ENCODE measurements around the gene NRCAM.

The NRCAM gene

DNA sequence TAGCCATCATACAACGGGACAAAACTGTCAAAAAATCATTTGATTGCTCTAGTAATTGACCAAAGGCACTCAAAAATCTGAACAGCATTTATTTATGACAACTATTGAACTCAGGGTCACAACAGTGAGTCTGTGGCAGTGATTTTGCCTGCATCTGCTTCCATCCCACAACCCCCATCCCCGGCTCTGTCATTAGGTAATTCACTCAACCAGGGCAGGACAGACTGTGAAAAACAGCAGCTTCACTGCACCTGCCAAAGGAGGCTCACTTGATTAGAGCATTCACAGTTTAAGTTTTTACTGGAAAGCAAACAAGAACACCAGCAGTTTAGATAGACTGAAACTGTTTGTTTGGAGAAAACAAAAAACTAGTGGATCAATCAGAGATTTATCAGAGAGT is 22.2 kb downstream of the NRCAM start:
- Histone ChIP-seq H2BK5ac (ENCODE audit: low read length) (no peak overlapping the region), H3K4me3 (ENCODE audit: low read length) (no peak overlapping the region), H3K27me3 (ENCODE audit: insufficient read depth, low read length, poor library complexity) (no peaks in the 10 kb centered on the region), H2BK120ac (ENCODE audit: low read depth, low read length) (no peak overlapping the region), H4K8ac (ENCODE audit: low read depth, low read length) (no peak overlapping the region), H3K18ac (ENCODE audit: low read length) (no peak overlapping the region), H3K56ac (ENCODE audit: low read length) (no peak overlapping the region), H4K5ac (ENCODE audit: low read length) (no peak overlapping the region), H2BK15ac (replicated peaks; ENCODE audit: low read depth) (no peak overlapping the region), H3K23ac (ENCODE audit: low read length) (no peak overlapping the region), H3K9ac (ENCODE audit: low read length) (no peak overlapping the region), H3K4ac (ENCODE audit: low read depth, low read length) (no peak overlapping the region), H3K36me3 (ENCODE audit: control insufficient read depth, insufficient read depth, low read length) (no peaks in the 10 kb centered on the region), H3K4me1 (ENCODE audit: control insufficient read depth, low read depth, low read length) (no peaks in the 10 kb centered on the region), H3K27ac (ENCODE audit: low read depth, low read length) (no peak overlapping the region), H3K4me2 (ENCODE audit: low read length) (no peak overlapping the region), H2AK5ac (ENCODE audit: low read length) (no peak overlapping the region), H3K79me1 (ENCODE audit: low read length) (no peaks in the 10 kb centered on the region), H3K79me2 (ENCODE audit: control insufficient read depth, insufficient read depth, low read length) (no peaks in the 10 kb centered on the region)
- DNase-seq, result no peak
- WGBS (ENCODE audit: extremely low coverage, insufficient coverage, low lambda C conversion rate), result no CpG with 5 or more reads among the region's 2 CpGs

DNA sequence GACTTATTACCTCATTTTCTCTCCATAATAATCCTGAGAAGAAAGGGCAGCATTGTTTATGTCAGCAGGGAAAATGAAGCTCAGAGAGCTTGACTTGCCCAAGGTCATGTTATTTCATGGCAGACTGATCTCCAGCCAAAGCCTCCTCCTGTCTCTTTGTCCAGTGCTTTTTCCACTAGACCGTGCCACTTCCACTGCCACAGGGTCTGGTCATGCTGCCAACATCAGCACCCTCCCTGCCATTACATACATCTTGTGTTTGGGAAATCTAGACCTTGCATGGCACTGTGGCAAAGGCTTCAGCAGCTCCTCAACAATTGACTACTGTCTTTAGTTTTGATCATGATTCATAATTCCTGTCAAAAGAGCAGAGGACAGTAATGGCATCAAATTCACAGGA is 25.1 kb downstream of the NRCAM start:
- no peak overlapping the region for H3K9ac ChIP-seq (ENCODE audit: low read length)
- H2AK5ac ChIP-seq (ENCODE audit: low read length), result no peak overlapping the region
- DNase-seq, result no peak
- H3K56ac ChIP-seq (ENCODE audit: low read length), result no peak overlapping the region
- no peak overlapping the region for H2BK120ac ChIP-seq (ENCODE audit: low read depth, low read length)
- no peak overlapping the region for H3K4ac ChIP-seq (ENCODE audit: low read depth, low read length)
- no peak overlapping the region for H3K23ac ChIP-seq (ENCODE audit: low read length)
- no peaks in the 10 kb centered on the region for H3K79me2 ChIP-seq (ENCODE audit: control insufficient read depth, insufficient read depth, low read length)
- no peak overlapping the region for H2BK5ac ChIP-seq (ENCODE audit: low read length)
- H3K18ac ChIP-seq (ENCODE audit: low read length), result no peak overlapping the region
- H3K4me1 ChIP-seq (ENCODE audit: control insufficient read depth, low read depth, low read length), result no peaks in the 10 kb centered on the region
- H4K5ac ChIP-seq (ENCODE audit: low read length), result no peak overlapping the region
- no peak overlapping the region for H2BK15ac ChIP-seq (replicated peaks; ENCODE audit: low read depth)
- no peak overlapping the region for H3K4me3 ChIP-seq (ENCODE audit: low read length)
- no peak overlapping the region for H4K8ac ChIP-seq (ENCODE audit: low read depth, low read length)
- H3K27ac ChIP-seq (ENCODE audit: low read depth, low read length), result no peak overlapping the region
- H3K4me2 ChIP-seq (ENCODE audit: low read length), result no peak overlapping the region
- H3K36me3 ChIP-seq (ENCODE audit: control insufficient read depth, insufficient read depth, low read length), result no peaks in the 10 kb centered on the region
- H3K79me1 ChIP-seq (ENCODE audit: low read length), result no peaks in the 10 kb centered on the region
- WGBS (ENCODE audit: extremely low coverage, insufficient coverage, low lambda C conversion rate), result no CpG with 5 or more reads among the region's 1 CpG
- no peaks in the 10 kb centered on the region for H3K27me3 ChIP-seq (ENCODE audit: insufficient read depth, low read length, poor library complexity)

DNA sequence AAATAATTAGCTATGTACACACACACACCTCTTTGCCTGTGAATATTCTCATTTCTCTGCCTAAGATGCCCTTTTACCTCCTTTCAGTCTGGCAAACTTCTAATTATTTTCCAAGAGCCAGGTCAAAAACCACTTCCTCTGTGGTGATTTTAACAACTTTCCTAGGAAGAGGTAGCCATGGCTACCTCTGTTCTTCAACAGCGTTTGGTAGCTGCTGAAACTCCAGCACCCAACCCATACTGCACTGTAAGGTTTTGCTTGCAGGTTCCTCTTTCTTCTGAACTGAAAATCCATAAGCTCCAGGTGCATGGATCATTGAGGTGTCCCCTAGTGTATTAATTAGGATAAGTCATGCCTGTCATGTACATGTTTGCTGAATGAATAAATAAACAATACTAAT is 25.6 kb downstream of the NRCAM start:
- DNase-seq, result no peak
- WGBS (ENCODE audit: extremely low coverage, insufficient coverage, low lambda C conversion rate), result no CpG with 5 or more reads among the region's 1 CpG
- H2BK15ac ChIP-seq (replicated peaks; ENCODE audit: low read depth), result no peak overlapping the region
- H4K8ac ChIP-seq (ENCODE audit: low read depth, low read length), result no peak overlapping the region
- H3K27ac ChIP-seq (ENCODE audit: low read depth, low read length), result no peak overlapping the region
- no peaks in the 10 kb centered on the region for H3K27me3 ChIP-seq (ENCODE audit: insufficient read depth, low read length, poor library complexity)
- H3K4me1 ChIP-seq (ENCODE audit: control insufficient read depth, low read depth, low read length), result no peaks in the 10 kb centered on the region
- H3K36me3 ChIP-seq (ENCODE audit: control insufficient read depth, insufficient read depth, low read length), result no peaks in the 10 kb centered on the region
- no peak overlapping the region for H2AK5ac ChIP-seq (ENCODE audit: low read length)
- H3K23ac ChIP-seq (ENCODE audit: low read length), result no peak overlapping the region
- H3K18ac ChIP-seq (ENCODE audit: low read length), result no peak overlapping the region
- no peak overlapping the region for H4K5ac ChIP-seq (ENCODE audit: low read length)
- H3K4me3 ChIP-seq (ENCODE audit: low read length), result no peak overlapping the region
- no peak overlapping the region for H3K9ac ChIP-seq (ENCODE audit: low read length)
- H3K56ac ChIP-seq (ENCODE audit: low read length), result no peak overlapping the region
- no peak overlapping the region for H3K4ac ChIP-seq (ENCODE audit: low read depth, low read length)
- no peak overlapping the region for H2BK5ac ChIP-seq (ENCODE audit: low read length)
- H3K79me1 ChIP-seq (ENCODE audit: low read length), result no peaks in the 10 kb centered on the region
- H3K4me2 ChIP-seq (ENCODE audit: low read length), result no peak overlapping the region
- no peak overlapping the region for H2BK120ac ChIP-seq (ENCODE audit: low read depth, low read length)
- H3K79me2 ChIP-seq (ENCODE audit: control insufficient read depth, insufficient read depth, low read length), result no peaks in the 10 kb centered on the region

DNA sequence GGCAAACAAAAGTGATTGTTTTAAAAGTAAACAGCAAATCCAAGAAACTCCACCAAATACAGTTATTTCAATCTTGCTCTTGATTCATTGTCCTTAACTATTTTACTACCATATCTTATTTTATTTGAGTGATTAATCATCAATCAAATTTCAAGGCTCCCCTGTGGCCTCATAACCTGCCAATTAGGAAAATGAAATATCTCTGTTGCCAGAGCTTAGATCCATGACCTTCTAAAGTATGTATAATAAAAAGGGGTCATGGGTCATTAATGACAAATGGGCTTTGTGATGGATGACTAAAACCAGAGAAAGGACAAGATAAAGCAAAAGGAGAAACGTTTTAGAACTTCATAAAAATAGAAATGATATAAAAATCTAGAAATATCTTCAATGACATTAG is 28.5 kb downstream of the NRCAM start:
- Histone ChIP-seq H4K5ac (ENCODE audit: low read length) (no peak overlapping the region), H2BK15ac (replicated peaks; ENCODE audit: low read depth) (no peak overlapping the region), H3K4me3 (ENCODE audit: low read length) (no peak overlapping the region), H3K36me3 (ENCODE audit: control insufficient read depth, insufficient read depth, low read length) (no peaks in the 10 kb centered on the region), H3K9ac (ENCODE audit: low read length) (no peak overlapping the region), H3K79me2 (ENCODE audit: control insufficient read depth, insufficient read depth, low read length) (no peaks in the 10 kb centered on the region), H3K79me1 (ENCODE audit: low read length) (no peaks in the 10 kb centered on the region), H2AK5ac (ENCODE audit: low read length) (no peak overlapping the region), H3K4me1 (ENCODE audit: control insufficient read depth, low read depth, low read length) (no peaks in the 10 kb centered on the region), H4K8ac (ENCODE audit: low read depth, low read length) (no peak overlapping the region), H3K27me3 (ENCODE audit: insufficient read depth, low read length, poor library complexity) (no peaks in the 10 kb centered on the region), H3K56ac (ENCODE audit: low read length) (no peak overlapping the region), H2BK5ac (ENCODE audit: low read length) (no peak overlapping the region), H3K27ac (ENCODE audit: low read depth, low read length) (no peak overlapping the region), H3K4ac (ENCODE audit: low read depth, low read length) (no peak overlapping the region), H3K23ac (ENCODE audit: low read length) (no peak overlapping the region), H3K4me2 (ENCODE audit: low read length) (no peak overlapping the region), H2BK120ac (ENCODE audit: low read depth, low read length) (no peak overlapping the region), H3K18ac (ENCODE audit: low read length) (no peak overlapping the region)
- no CpG with 5 or more reads among the region's 1 CpG for WGBS (ENCODE audit: extremely low coverage, insufficient coverage, low lambda C conversion rate)
- no peak for DNase-seq

DNA sequence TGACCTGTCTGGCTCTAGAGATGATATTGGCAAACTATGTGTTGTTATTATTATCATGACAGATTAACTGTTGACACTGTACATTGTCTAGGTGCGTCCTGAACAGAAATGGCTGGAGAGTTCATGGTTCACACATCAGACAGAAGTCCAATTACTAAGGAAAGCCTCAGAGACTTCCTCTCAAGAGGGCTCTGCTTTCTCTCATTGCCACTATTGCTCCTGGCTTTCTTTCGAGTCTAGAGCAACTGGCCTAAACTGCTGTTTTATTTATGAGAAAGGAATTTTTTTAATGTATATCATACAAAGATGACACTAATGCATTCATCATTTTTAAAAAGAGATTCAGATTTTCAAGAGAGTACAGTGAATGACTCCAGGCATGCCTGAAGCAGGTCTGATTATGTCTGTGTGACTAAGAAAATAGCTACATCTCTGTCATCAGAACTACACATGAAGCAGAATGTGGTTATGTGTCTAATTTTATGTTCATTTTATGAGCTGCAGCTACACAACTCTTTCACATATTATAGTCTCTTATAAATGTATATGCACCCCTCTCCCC is 30.4 kb downstream of the NRCAM start:
- no peak overlapping the region for H2BK5ac ChIP-seq (ENCODE audit: low read length)
- H3K9ac ChIP-seq (ENCODE audit: low read length), result no peak overlapping the region
- H3K4me1 ChIP-seq (ENCODE audit: control insufficient read depth, low read depth, low read length), result no peaks in the 10 kb centered on the region
- no peak overlapping the region for H3K56ac ChIP-seq (ENCODE audit: low read length)
- H3K27me3 ChIP-seq (ENCODE audit: insufficient read depth, low read length, poor library complexity), result no peaks in the 10 kb centered on the region
- H3K4me3 ChIP-seq (ENCODE audit: low read length), result no peak overlapping the region
- no peak overlapping the region for H2BK120ac ChIP-seq (ENCODE audit: low read depth, low read length)
- no peak overlapping the region for H3K18ac ChIP-seq (ENCODE audit: low read length)
- no peak overlapping the region for H3K4me2 ChIP-seq (ENCODE audit: low read length)
- no peak overlapping the region for H4K5ac ChIP-seq (ENCODE audit: low read length)
- no peaks in the 10 kb centered on the region for H3K79me2 ChIP-seq (ENCODE audit: control insufficient read depth, insufficient read depth, low read length)
- H2AK5ac ChIP-seq (ENCODE audit: low read length), result no peak overlapping the region
- H3K27ac ChIP-seq (ENCODE audit: low read depth, low read length), result no peak overlapping the region
- H4K8ac ChIP-seq (ENCODE audit: low read depth, low read length), result no peak overlapping the region
- no peak overlapping the region for H2BK15ac ChIP-seq (replicated peaks; ENCODE audit: low read depth)
- no peaks in the 10 kb centered on the region for H3K79me1 ChIP-seq (ENCODE audit: low read length)
- no peak overlapping the region for H3K23ac ChIP-seq (ENCODE audit: low read length)
- DNase-seq, result no peak
- H3K36me3 ChIP-seq (ENCODE audit: control insufficient read depth, insufficient read depth, low read length), result no peaks in the 10 kb centered on the region
- no CpG with 5 or more reads among the region's 2 CpGs for WGBS (ENCODE audit: extremely low coverage, insufficient coverage, low lambda C conversion rate)
- no peak overlapping the region for H3K4ac ChIP-seq (ENCODE audit: low read depth, low read length)

DNA sequence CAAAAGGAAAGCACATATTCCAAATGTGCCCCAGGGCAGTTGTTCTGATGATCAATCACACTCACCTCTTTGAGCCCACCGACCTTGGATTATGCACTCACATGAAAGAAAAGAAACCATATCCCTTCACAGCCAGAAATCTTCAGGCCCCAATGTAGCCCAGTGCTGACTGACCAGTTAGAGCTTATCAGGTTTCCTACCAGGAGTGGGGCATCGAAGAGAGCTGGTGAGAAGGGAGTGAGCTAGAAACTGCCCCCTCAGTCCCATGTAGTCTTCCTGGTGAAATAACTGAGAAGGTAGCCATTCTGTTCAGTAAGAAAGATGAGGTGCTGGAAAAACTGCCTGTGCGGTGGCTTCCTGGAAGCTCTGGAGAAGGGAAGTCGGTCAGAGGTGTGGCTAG is 32.2 kb downstream of the NRCAM start:
- Histone ChIP-seq H2BK5ac (ENCODE audit: low read length) (no peak overlapping the region), H3K27me3 (ENCODE audit: insufficient read depth, low read length, poor library complexity) (no peaks in the 10 kb centered on the region), H3K9ac (ENCODE audit: low read length) (no peak overlapping the region), H3K18ac (ENCODE audit: low read length) (no peak overlapping the region), H3K4me3 (ENCODE audit: low read length) (no peak overlapping the region), H3K36me3 (ENCODE audit: control insufficient read depth, insufficient read depth, low read length) (no peaks in the 10 kb centered on the region), H3K23ac (ENCODE audit: low read length) (no peak overlapping the region), H3K4me2 (ENCODE audit: low read length) (no peak overlapping the region), H2BK120ac (ENCODE audit: low read depth, low read length) (no peak overlapping the region), H3K4me1 (ENCODE audit: control insufficient read depth, low read depth, low read length) (no peaks in the 10 kb centered on the region), H2BK15ac (replicated peaks; ENCODE audit: low read depth) (no peak overlapping the region), H3K79me1 (ENCODE audit: low read length) (no peaks in the 10 kb centered on the region), H4K5ac (ENCODE audit: low read length) (no peak overlapping the region), H3K27ac (ENCODE audit: low read depth, low read length) (no peak overlapping the region), H3K56ac (ENCODE audit: low read length) (no peak overlapping the region), H4K8ac (ENCODE audit: low read depth, low read length) (no peak overlapping the region), H3K79me2 (ENCODE audit: control insufficient read depth, insufficient read depth, low read length) (no peaks in the 10 kb centered on the region), H3K4ac (ENCODE audit: low read depth, low read length) (no peak overlapping the region), H2AK5ac (ENCODE audit: low read length) (no peak overlapping the region)
- no peak for DNase-seq
- no CpG with 5 or more reads among the region's 4 CpGs for WGBS (ENCODE audit: extremely low coverage, insufficient coverage, low lambda C conversion rate)
